Thoracic aorta (tissue), 2 donors: ENCODE results near the gene SLC22A23. TPM values are rescaled to one million over a fixed set of nuclear protein-coding genes. Genes with fewer than 3 reads are reported as not detected.

Experiments used
- ATAC-seq: fragments of 150-250 bp; one replicate; pipeline ENCODE4 v1.8.0; 2017; ENCODE audit warnings: low read depth; ENCODE audit not compliant: insufficient number of reproducible peaks, low FRiP score
- DNase-seq: peaks from one replicate; pipeline ENCODE4 v3.0.0-alpha.2; 2020; ENCODE audit warnings: low spot score
- H3K27ac ChIP-seq, 2 donors: fragments of 200-600 bp; sonication (generic); 1 replicate in 1 of 2; 2 replicates in 1 of 2; pipeline ENCODE4 v1.5.1; 2016; ENCODE audit warnings: mild to moderate bottlenecking in 2 of 2, moderate library complexity in 2 of 2
- H3K27me3 ChIP-seq: fragments of 200-600 bp; sonication (generic); replicated peaks from 2 replicates; pipeline ENCODE4 v1.6.0; 2016; ENCODE audit warnings: mild to moderate bottlenecking; ENCODE audit not compliant: insufficient read depth
- H3K36me3 ChIP-seq: fragments of 200-600 bp; sonication (generic); one replicate; pipeline ENCODE4 v1.5.1; 2016
- H3K4me1 ChIP-seq, 2 donors: fragments of 200-600 bp; sonication (generic); 1 replicate in 1 of 2; 2 replicates in 1 of 2; pipeline versions ENCODE4 v1.5.1 to v1.6.0; 2016; ENCODE audit warnings: low read depth in 2 of 2, mild to moderate bottlenecking in 1 of 2; ENCODE audit not compliant: control insufficient read depth in 1 of 2
- H3K4me3 ChIP-seq: fragments of 200-600 bp; sonication (generic); 2 replicates; pipeline ENCODE4 v1.5.1; 2016; ENCODE audit warnings: mild to moderate bottlenecking
- H3K9me3 ChIP-seq: fragments of 200-600 bp; sonication (generic); 2 replicates; pipeline ENCODE4 v1.5.1; 2016
- total RNA-seq, 2 donors: library from RNA; depleted of rRNA; stranded (reverse); fragments of >200 nt; gene quantifications; one replicate each; pipeline versions ENCODE4 v1.1.0 to v1.2.3, GENCODE V29; 2016
- TF ChIP-seq, protein P1 (sequence below): fragments of 200-600 bp; sonication (generic); IDR thresholded peaks from one replicate; pipeline ENCODE4 v1.5.1; 2019; ENCODE audit warnings: antibody characterized with exemption

The SLC22A23 gene
- total RNA-seq, 2 donors from 2014 or later = 5.1 to 9.7 TPM

GRCh38 chr6:3328796-3329195 lies 128.1 kb downstream of the SLC22A23 start:
- TF ChIP-seq, protein P1, sequence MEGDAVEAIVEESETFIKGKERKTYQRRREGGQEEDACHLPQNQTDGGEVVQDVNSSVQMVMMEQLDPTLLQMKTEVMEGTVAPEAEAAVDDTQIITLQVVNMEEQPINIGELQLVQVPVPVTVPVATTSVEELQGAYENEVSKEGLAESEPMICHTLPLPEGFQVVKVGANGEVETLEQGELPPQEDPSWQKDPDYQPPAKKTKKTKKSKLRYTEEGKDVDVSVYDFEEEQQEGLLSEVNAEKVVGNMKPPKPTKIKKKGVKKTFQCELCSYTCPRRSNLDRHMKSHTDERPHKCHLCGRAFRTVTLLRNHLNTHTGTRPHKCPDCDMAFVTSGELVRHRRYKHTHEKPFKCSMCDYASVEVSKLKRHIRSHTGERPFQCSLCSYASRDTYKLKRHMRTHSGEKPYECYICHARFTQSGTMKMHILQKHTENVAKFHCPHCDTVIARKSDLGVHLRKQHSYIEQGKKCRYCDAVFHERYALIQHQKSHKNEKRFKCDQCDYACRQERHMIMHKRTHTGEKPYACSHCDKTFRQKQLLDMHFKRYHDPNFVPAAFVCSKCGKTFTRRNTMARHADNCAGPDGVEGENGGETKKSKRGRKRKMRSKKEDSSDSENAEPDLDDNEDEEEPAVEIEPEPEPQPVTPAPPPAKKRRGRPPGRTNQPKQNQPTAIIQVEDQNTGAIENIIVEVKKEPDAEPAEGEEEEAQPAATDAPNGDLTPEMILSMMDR = no peak
- Histone ChIP-seq H3K9me3 (no peaks in the 10 kb centered on the region), H3K36me3 (no peaks in the 10 kb centered on the region), H3K4me3 (no peak overlapping the region), H3K4me1 (no peaks in the 10 kb centered on the region), H3K27ac (no peak overlapping the region), H3K27me3 (no peaks in the 10 kb centered on the region)
- DNase-seq (no peak), ATAC-seq (no peak)

- TF ChIP-seq, protein P1 = no peak
- Histone ChIP-seq H3K27me3 (no peaks in the 10 kb centered on the region), H3K36me3 (no peaks in the 10 kb centered on the region), H3K4me1 (no peaks in the 10 kb centered on the region), H3K4me3 (no peak overlapping the region), H3K9me3 (no peaks in the 10 kb centered on the region), H3K27ac (no peak overlapping the region)
- no peak for DNase-seq
- ATAC-seq = no peak
These were observed 128.7 kb downstream of the SLC22A23 start for GRCh38 chr6:3328145-3328544.

- H3K4me3 ChIP-seq = no peak overlapping the region
- no peaks in the 10 kb centered on the region for H3K4me1 ChIP-seq
- TF ChIP-seq, protein P1 = no peak
- no peak for ATAC-seq
- no peaks in the 10 kb centered on the region for H3K27me3 ChIP-seq
- no peaks in the 10 kb centered on the region for H3K9me3 ChIP-seq
- H3K36me3 ChIP-seq = no peaks in the 10 kb centered on the region
- H3K27ac ChIP-seq = no peak overlapping the region
- DNase-seq = no peak
These were observed 129.4 kb downstream of the SLC22A23 start for GRCh38 chr6:3327403-3327802.

GRCh38 chr6:3326981-3327380 lies 129.9 kb downstream of the SLC22A23 start:
- TF ChIP-seq, protein P1 = no peak
- Histone ChIP-seq H3K4me3 (no peak overlapping the region), H3K36me3 (no peaks in the 10 kb centered on the region), H3K27ac (no peak overlapping the region), H3K27me3 (no peaks in the 10 kb centered on the region), H3K9me3 (no peaks in the 10 kb centered on the region), H3K4me1 (no peaks in the 10 kb centered on the region)
- no peak for ATAC-seq
- no peak for DNase-seq

- no peak overlapping the region for H3K27ac ChIP-seq
- TF ChIP-seq, protein P1 = no peak
- no peaks in the 10 kb centered on the region for H3K9me3 ChIP-seq
- no peaks in the 10 kb centered on the region for H3K4me1 ChIP-seq
- no peak for ATAC-seq
- H3K36me3 ChIP-seq = no peaks in the 10 kb centered on the region
- H3K4me3 ChIP-seq = no peak overlapping the region
- H3K27me3 ChIP-seq = no peaks in the 10 kb centered on the region
- DNase-seq = no peak
These were observed 130.5 kb downstream of the SLC22A23 start for GRCh38 chr6:3326184-3326971.
